GM12878 (cell line): ENCODE data around the gene CLIP2. TPM values are rescaled to one million over a fixed set of nuclear protein-coding genes. Genes with fewer than 3 reads are reported as not detected.
A peak's percentile ranks its signal among the peaks of the same experiment; 100 is the strongest.

Experiments used
- CBX3 ChIP-seq: fragments of 200-600 bp; sonication (generic); IDR thresholded peaks from 2 replicates; pipeline ENCODE4 v1.6.1; 2016; ENCODE audit warnings: low read depth, borderline replicate concordance
- CUX1 ChIP-seq: IDR thresholded peaks from 2 replicates; pipeline ENCODE4 v1.6.1; 2012; ENCODE audit warnings: improper control_type of control experiment, low read depth, low read length; ENCODE audit not compliant: insufficient replicate concordance
- RB1 ChIP-seq: fragments of 450-650 bp; formaldehyde crosslinking; IDR thresholded peaks from 2 replicates; pipeline ENCODE4 v1.6.1; 2017; ENCODE audit warnings: mild to moderate bottlenecking, borderline replicate concordance
- TCF12 ChIP-seq: IDR thresholded peaks from 2 replicates; pipeline ENCODE4 v1.6.1; 2011; ENCODE audit warnings: low read depth, mild to moderate bottlenecking, low read length
- USF2 ChIP-seq: IDR thresholded peaks from 2 replicates; pipeline ENCODE4 v1.6.1; 2011; ENCODE audit warnings: low read depth, low read length, improper control_type of control experiment, borderline replicate concordance
- polyA plus RNA-seq, 11 experiments: library from polyadenylated mRNA; depleted of rRNA in 4 of 11; unstranded in 6 of 11; stranded (reverse) in 5 of 11; fragments of >200 nt; fragmentation: Nextera tagmentation in 4 of 11; fragmentation: Illumina TruSeq in 1 of 11; extraction: Ambion mirVana in 4 of 11; extraction: Trizol in 1 of 11; gene quantifications; 1 replicate in 1 of 11; 2 replicates in 10 of 11; pipeline versions ENCODE4 v1.2.1 to v1.2.3, GENCODE V29; 2011 to 2016; ENCODE audit warnings: inconsistent platforms in 2 of 11, missing spikeins in 2 of 11, low read depth in 1 of 11
- total RNA-seq, 4 experiments: library from RNA; depleted of rRNA in 3 of 4; stranded (reverse); fragments of >200 nt in 3 of 4; fragmentation: Illumina TruSeq in 1 of 4; extraction: Trizol in 1 of 4; gene quantifications; 2 replicates each; pipeline versions ENCODE4 v1.2.1 to v1.2.3, GENCODE V29; 2013 to 2021

Gene CLIP2
- total and polyA plus RNA-seq, 10 of the 15 experiments (the other 5 are each of a cell fraction or from before 2014, with no cell fraction given) = 0.26 to 56.3 (median 21.0) TPM

- TF ChIP-seq CUX1 (no peak), CBX3 (no peak), RB1 (peak; percentile 45; the same call in 1 of the 2 replicates), TCF12 (no peak), USF2 (no peak)
Measured at GRCh38 chr7:74417419-74417971, 128.3 kb downstream of the CLIP2 start (continued).
